Measurements from ENCODE around the gene TNRC18.
"Not testable (repeated sequence)": the region's sequence is repeated elsewhere in the genome, so short reads cannot be mapped to it uniquely, and the experiment has no call there.

TNRC18 gene

DNA sequence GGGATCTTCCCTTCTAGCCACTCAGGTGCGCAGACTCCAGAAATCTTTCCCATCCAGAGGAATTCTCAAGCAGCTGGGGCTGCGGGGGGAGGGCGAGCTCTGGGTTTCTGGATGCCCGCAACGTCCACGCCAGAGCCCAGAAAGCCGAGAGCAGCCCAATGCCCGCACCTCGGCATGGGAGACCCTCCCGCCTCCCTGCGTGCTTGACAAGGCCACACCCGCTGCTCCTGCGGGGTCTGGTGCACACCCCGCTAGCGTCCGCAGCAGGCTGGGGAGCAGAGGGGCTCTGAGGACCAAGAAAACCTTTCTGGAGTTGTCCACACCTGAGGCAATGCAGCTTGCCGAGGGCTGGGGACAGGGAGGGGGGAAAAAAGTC, 74.6 kb downstream of the TNRC18 start:
- FAIRE-seq, result no peak

DNA sequence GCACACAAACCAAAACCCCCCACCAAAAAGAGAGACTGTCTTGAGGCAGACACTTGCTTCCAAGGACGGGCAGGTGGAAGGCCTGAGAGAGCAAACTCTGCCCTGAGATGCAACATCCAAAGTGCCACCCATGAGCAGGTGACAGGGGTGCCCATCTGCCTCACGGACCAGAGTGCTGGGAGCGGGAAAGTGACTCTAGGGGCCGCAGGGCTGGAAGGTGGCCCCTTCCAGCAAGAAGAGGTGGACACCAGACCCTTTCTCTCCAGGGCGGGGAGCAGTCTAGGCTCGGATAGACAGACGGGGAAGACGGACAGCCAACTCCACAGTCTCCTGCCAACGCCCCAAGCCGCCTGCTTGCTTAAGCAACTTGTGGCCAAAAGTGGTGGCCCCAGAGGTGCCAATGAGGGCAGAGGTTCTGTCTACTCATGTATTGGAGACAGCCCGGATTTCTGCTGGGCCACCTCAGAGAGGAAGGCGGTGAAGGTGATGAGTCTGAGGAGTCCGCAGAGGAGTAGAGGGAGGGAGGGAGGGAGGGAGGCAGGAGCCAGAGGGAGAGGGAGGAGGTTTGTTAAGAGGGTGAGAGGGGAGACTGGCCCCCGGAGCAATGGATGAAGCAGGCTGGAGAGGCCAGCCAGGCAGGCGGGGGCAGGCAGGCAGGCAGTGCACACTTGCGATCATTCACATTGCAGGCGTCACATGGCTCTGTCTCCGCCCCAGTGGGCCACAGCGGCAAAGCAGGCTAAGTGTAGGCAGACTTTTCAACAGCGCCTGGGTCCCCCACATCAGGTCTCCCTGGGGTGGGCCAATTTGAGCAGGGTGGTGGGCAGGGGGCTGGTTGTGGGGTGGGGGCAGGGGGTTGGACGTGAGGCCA, 75.3 kb downstream of the TNRC18 start:
- no peak for FAIRE-seq

- FAIRE-seq, result no peak
These were observed 78.0 kb downstream of the TNRC18 start for GRCh38 chr7:5345671-5346070.

- FAIRE-seq, result no peak
These were observed 78.5 kb downstream of the TNRC18 start for GRCh38 chr7:5345171-5345570.

- no peak for FAIRE-seq
These were observed 79.3 kb downstream of the TNRC18 start for GRCh38 chr7:5344342-5344741.

DNA sequence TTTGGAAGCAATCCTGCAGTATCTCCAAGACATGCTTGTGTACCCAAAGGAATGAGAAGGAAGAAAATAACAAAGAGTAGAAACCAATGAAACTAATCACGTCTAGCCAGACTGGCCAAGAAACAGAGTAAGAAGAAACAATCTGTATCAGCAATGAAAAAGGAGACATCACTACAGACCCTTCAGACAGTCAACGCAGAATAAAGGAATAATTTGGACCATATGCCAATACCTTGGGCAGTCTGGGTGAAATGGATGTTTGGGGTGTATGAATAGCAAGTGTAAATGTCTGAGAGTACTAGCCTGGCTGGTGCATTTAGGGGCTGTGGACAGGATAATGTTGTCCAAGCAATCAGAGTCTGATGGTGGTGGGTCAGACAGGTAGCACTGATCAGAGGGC, 79.8 kb downstream of the TNRC18 start:
- no peak for FAIRE-seq

GRCh38 chr7:5342631-5343030, 81.0 kb downstream of the TNRC18 start:
- FAIRE-seq, result no peak

GRCh38 chr7:5339955-5340354, 83.7 kb downstream of the TNRC18 start:
- FAIRE-seq, result no peak

DNA sequence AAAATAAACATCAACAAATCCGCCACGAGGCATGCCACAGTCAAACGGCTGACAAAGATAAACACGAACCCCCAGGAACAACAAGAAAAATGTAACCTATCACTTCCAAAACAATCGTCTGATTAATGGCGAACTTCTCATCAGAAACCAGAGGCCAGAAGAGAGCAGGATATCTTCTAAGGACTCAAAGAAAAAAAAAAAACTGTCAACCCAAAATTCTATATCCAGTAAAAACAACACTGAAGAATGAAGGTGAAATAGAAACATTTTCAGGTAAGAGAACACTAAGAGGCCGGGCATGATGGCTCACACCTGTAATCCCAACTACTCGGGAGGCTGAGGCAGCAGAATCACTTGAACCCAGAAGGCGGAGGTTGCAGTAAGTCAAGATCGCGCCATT, 86.6 kb downstream of the TNRC18 start:
- FAIRE-seq, result no peak

GRCh38 chr7:5334671-5335070, 89.0 kb downstream of the TNRC18 start:
- FAIRE-seq, result no peak

DNA sequence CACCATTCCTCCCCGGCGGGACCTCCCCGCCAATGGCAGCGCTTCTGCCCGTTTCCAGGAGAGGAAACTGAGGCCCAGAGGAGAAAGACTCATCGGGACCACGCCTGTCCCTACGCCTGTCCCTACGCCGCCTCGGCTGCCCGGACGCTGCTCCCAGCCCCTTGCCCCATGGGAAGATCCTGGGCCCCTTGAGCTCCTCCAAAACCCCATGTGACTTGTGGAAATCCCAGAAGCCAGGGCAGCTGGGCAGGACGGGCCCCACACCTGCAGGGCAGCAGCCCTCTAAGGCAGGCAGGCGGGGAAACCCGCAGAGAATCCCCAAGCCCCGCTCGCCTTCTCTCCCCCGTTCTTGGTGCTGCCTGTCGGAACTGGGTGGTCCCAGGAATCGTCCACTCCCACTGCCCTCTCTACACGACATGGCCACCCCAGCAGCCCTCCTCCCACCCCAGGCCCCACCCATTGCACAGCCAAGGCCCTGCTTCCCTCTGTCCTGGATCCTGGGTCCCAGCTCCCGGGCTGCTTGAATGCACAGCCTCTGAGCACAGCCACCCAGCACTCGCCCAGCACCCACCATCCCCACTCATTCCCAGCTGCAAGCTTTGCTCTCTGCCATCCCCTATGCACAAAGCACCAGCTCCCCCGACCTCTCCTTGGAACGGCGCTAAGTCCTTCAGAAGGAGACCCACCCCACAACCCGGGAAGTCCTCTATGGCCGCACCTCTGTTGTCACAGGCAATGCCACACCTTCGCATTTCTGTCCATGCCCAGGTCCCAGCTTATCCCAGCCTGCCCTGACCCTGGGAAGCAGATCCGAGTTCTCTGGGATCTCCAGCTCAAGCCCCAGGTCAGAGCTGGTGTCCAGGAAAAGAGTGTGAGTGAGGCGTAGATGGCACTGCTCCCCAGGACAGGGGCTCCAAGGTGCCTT, 90.3 kb downstream of the TNRC18 start:
- FAIRE-seq, result no peak

GRCh38 chr7:5332579-5332978, 91.1 kb downstream of the TNRC18 start:
- FAIRE-seq, result no peak

DNA sequence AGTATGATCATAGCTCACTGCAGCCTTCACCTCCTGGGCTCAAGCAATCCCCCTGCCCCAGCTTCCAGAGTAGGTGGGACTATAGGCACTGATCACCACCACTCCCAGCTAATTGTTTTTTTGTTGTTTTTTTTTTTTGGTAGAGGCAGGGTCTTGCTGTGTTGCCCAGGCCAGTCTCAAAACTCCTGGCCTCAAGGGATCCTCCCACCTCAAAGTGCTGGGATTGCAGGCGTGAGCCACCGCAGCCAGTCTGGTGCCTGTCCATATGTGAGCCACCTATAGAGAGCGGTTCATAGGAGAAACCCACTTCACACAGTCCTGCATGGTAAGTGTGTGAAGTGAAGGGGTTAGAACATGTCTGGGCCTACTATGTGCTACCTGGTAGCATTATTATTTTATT, 93.3 kb downstream of the TNRC18 start:
- FAIRE-seq, result no peak

- no peak for FAIRE-seq
These were observed 98.7 kb downstream of the TNRC18 start for GRCh38 chr7:5324961-5325360.

DNA sequence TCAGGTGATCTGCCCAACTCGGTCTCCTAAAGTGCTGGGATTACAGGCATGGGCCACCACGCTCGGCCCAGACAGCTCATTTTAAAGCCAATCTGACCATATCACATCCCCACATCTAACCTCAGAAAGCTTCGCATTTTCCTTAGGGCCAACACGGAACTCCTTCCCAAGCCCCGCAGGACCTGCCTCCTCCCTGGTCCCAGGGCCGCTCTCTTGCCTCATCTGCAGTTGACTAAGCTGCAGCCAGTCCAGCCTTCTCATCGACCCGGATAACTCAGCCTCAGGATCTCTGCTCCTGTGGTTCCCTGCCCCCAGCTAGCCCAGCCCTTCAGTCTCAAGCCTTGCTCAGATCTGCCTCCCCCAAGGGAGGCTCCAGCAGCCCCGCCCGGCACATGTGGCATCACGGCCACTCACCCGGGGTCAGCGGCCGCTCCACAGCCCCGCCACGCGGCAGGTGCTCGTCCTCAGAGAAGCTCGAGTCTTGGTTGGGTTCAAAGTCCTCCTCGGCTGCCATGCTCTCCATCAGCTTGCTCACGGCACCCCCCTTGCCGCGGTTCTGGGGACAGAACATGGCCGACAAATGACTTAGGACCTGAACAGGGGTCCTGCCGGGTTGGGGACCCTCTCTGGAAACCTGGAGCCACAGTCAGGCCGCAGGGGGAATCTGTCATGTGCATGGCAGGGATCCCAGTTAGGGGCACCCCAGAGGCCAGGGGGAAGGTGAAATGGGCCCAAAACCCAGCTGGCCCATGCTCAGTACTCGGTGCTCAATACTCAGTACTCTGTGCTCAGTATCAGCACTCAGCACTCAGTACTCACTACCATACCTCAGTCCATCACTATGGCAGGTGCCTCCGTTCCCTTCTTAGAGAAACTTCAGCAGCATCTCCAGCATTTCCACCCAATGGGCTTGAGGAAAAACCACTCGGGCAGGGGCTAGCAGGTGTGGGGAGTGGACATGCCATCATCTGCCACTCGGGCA, 99.5 kb downstream of the TNRC18 start:
- not testable (repeated sequence) for FAIRE-seq

GRCh38 chr7:5322621-5323410, 100.8 kb downstream of the TNRC18 start:
- FAIRE-seq, result no peak

DNA sequence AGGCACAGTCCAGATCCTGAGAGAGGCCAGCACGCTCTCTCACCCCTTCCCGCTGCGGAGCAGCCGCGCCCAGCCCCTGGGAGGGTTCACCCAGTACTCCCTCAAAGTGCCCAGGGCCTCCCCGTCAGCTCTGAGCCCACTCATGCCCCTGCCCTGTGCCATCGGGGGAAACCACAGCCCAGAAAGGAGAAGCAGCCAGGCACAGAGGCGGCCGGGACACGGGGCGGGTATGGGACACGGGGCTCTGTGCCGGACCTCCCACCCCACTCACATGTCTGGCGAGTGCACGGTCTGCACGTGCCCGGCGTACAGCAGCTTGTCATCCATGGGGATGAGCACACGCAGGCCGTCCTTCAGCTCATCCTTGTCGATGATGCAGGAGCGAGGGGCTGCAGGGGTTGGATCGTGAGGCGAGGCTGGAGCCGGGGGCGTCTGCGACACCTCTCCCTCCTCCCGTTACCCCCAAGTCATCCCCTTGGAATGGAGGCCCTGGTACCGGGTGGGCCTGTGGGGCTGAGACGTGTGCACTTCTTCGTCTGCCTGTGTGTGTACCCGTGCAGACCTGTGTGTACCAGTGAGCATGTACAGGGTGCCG, 102.7 kb downstream of the TNRC18 start:
- no peak for FAIRE-seq

GRCh38 chr7:5320391-5320790, 103.2 kb downstream of the TNRC18 start:
- FAIRE-seq, result no peak

DNA sequence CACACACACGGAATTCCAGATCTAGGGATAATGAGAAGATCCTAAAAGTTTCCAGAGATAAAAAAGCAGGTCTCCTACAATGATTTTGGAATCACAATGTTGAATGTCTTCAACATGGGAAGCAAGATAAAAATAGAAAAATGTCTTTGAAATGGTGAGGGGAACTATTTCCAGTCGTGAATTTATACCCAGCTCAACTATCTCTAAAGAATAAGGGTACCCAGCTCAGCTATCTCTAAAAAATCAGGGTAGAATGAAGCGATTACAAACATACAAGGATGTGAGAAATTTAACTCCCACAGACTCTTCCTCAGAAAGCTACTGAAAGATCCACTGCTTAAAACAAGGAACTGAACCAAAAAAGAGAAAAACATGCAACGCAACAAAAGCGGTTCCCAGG, 105.0 kb downstream of the TNRC18 start:
- FAIRE-seq, result not testable (repeated sequence)

DNA sequence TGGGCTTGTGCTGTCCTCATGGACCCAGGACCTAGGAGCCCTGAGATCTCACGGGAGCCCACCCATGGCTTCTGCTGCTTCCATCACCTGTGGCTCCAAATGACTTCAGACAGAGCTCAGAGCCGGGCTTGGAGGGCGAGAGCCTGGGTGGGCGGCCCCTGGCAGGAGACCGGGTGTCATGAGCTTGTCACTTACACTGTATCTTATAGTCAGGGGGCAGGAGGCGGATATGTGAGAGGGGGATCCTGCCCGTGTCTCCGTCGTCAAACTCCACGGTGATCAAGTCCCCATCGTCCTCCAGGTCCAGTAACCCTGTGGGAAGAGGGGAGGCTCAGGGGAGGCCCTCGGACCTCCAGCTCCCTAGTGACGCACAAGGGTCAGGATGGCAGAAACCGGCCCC, 107.9 kb downstream of the TNRC18 start:
- no peak for FAIRE-seq

DNA sequence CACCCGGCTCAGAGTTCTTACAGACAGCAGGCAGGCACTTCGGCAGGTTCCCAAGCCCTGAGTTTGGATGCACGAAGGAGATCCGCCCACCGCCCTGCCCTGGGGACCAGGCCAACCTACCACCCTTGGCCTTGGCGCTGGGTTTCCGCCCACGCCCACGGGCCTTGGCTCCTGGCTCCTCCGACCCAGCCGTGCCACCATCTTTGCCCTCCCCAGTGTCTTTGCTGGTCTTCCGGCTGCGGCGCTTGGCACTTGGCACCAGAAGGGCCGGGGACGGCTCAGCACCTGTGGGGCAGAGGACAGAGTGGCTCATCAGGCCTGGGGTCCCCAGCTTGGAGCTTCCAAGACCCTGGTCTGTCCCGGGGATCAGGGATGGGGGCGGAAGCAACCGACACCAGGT, 108.8 kb downstream of the TNRC18 start:
- FAIRE-seq, result no peak
